GM10248 (cell line): ENCODE results near the gene RNASE8.

Experiments used
- CTCF ChIA-PET: fragments of 300-600 bp; sonication (Branson Sonifier 250); formaldehyde crosslinking; extraction: SDS; loops from one replicate; lab custom pipeline; 2021; ENCODE audit warnings: antibody characterized with exemption; lab: Yijun Ruan, JAX
- POLR2A ChIA-PET: fragments of 350-650 bp; sonication (Branson Sonifier 250); formaldehyde crosslinking; extraction: SDS; loops from one replicate; lab custom pipeline; 2020; ENCODE audit warnings: antibody characterized with exemption; lab: Yijun Ruan, JAX
- DNase-seq: peaks from one replicate; pipeline ENCODE4 v3.0.0; 2012; ENCODE audit errors: extremely low spot score
- CTCF ChIP-seq: IDR thresholded peaks from 2 replicates; pipeline ENCODE4 v1.5.1; 2012; ENCODE audit warnings: mild to moderate bottlenecking, low read depth; ENCODE audit errors: extremely low read depth, missing control alignments, control extremely low read depth

The RNASE8 gene

DNA sequence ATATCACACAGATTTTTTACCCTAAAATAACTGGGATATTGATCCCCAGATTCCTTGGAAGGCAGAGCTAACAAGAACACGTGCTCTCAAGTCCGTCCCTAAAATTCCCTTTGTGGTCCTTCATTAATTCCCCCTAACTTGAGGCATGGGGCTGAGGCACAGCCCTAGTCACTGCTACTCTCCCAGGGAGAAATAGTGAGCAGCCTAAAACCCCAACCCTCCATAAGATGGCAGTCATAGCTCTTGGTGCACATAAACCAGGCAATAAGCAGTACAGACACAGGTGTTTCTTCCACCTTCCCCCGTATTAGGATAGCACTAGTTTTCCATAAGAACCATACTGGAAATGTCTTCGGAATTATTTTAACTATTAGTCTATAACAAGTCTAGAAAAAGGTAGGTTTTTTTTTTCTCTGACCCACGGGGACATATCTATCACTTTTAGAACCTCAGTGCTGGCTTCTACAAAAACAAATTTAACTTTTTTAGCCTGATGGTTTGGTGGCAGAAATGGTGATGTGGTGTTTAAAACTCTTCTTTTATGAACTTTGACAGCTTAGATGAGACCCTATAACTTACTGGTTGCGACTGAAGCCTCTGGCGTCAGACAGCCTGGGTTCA, 9.4 kb downstream of the RNASE8 start:
- peak; percentile 28 for TF ChIP-seq CTCF
- no peak for DNase-seq
- ChIA-PET CTCF (interaction anchor here (1.0 to 4.7 kb wide), 14 partner anchors 11 to 72 kb away, joined by 3 to 130 read pairs (median 6); partner anchors contain the start of genes TMEM253 and ZNF219), POLR2A (interaction anchor here (0.5 kb wide), 1 partner anchor 724 kb away, joined by 7 read pairs; no protein-coding TSS in a partner anchor)

DNA sequence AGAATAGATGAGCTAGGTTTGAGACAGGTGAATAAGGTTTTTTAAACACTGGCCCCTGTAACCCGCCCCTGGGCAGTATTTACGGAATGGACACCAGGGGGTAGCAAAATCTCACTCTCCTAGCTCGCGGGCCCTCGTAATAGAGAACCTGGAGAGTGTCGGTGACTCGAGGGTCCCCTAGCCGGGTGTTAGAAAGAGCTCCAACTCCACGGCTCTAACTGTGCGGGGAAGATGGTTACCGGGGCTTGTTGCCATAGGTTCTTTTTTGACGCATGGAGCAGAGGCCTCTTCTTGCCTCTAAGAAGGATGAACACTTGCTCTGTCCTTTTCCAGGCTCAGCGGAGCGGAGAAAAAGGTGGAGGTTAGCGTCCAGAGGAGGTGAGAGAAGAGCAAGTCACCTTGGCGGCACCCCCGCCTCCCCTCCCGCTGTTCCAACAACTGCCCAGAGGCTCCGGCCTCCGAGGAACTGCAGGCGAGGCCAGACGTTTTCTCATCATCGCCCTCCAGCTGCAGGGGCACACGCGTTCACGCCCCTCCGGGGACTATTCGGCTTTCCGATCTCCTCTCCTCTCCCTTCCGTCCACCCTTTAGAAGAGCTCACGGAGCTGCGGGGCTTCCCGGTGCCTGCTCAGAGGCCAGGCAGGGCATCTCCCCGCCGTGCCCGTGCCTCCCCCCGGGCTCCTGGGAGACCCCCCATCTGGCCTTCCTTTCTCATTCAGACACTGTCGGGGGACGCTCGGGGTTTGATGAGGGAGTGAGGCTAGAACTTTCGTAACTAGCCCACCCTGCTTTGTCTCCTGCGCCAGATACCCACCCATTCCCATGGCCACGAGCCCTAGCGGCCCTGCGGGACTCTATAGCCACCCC, 11.1 kb downstream of the RNASE8 start:
- TF ChIP-seq CTCF = peak; percentile 71
- DNase-seq = peak; percentile 61
- POLR2A ChIA-PET = no interaction called here
- CTCF ChIA-PET = interaction anchor here (1.2 to 4.7 kb wide), 17 partner anchors 9 to 98 kb away, joined by 3 to 130 read pairs (median 10); partner anchors contain the start of genes RNASE8, TMEM253 and ZNF219

GRCh38 chr14:21069388-21070082, 11.9 kb downstream of the RNASE8 start:
- TF ChIP-seq CTCF = no peak
- ChIA-PET CTCF (interaction anchor here (1.4 to 6.6 kb wide), 17 partner anchors 11 to 99 kb away, joined by 3 to 130 read pairs (median 19); partner anchors contain the start of genes RNASE8, TMEM253 and ZNF219), POLR2A (no interaction called here)
- no peak for DNase-seq

DNA sequence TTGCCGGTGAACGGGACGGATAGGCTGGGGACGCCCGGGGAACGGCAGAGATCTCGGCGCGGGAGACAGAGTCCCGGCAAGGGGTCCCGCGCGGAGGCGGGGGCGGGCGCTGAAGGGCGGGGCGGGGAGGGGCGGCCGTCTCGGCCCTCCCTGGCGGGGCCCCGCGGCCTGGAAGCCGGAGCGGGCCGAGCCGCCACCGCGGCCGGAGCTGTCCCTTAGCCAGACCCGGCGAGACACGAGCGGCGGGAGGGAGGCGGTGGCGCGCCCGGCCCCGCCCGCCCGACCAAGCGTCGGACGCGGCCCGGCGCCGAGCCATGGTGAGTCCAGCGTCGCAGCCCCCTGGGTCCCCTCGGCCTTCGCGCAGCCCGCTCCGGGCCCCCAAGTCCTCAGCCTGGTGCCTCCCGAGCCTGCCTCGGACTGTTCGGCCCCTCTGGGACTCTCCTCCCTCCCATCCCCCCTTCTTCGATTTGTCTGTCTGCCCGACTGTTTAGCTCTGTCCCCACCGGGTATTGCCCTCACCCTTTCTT, 12.5 kb downstream of the RNASE8 start, which contains the start of gene ARHGEF40:
Gene ARHGEF40, plus strand, starts transcription at position 222 of the 527 bp plus-strand sequence. Its CDS starts 93 bp downstream, at position 315.
- POLR2A ChIA-PET = interaction anchor here (1.2 kb wide), 1 partner anchor 31 kb away, joined by 4 read pairs; the partner anchor contains the start of gene TMEM253
- peak; percentile 48 for DNase-seq

DNA sequence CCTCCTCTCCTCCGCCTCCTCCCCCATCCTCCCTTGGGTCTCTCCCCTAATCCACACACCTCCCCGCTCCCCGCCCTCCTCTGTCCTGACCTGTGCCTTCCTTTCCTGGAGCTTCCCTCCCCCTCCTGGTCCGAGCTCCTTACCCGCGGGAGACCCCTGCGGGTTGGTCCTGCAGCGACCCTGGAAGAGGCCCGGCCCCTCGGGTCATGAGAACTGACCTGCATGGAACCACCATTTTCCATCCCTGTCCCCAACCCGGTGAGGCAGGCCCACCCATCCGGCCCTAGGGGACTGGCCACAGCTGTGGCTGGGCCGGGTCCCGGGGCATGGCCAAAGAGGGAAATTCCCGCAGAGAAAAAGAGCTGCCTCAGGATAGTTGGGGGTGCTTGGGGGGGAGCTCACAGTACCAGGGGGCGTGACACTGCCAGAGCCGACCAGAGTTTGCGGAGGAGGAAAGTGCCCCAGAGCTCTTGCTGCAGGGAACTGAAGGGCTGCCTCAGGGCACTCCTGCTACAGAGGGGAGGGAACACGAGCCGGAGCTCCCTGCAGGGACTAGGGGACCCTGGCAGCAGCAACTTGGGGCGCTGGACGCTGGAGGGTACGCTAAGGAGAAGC, 13.1 kb downstream of the RNASE8 start:
- peak; percentile 50 for DNase-seq
- CTCF ChIA-PET = interaction anchor here (1.0 to 6.6 kb wide), 19 partner anchors 8 to 438 kb away, joined by 3 to 80 read pairs (median 6); partner anchors contain the start of genes TMEM253 and ZNF219
- TF ChIP-seq CTCF = no peak

More for the DNA sequence above, 12.5 kb downstream of the RNASE8 start, which contains the start of gene ARHGEF40:
- TF ChIP-seq CTCF = no peak
- CTCF ChIA-PET = interaction anchor here (1.0 to 6.6 kb wide), 16 partner anchors 12 to 438 kb away, joined by 3 to 80 read pairs (median 8); partner anchors contain the start of genes TMEM253 and ZNF219

More for the DNA sequence above, 13.1 kb downstream of the RNASE8 start:
- POLR2A ChIA-PET = interaction anchor here (1.2 kb wide), 1 partner anchor 31 kb away, joined by 4 read pairs; the partner anchor contains the start of gene TMEM253
